HEK293 (cell line): ENCODE measurements around the gene DCC.

Experiments
- KLF9 ChIP-seq: fragments of 450-650 bp; formaldehyde crosslinking; IDR thresholded peaks from 2 replicates; pipeline ENCODE4 v1.5.1; 2016; ENCODE audit warnings: missing biosample characterization, missing genetic modification characterization, low read depth
- TCF7L2 ChIP-seq: IDR thresholded peaks from 2 replicates; pipeline ENCODE4 v1.6.1; 2011; ENCODE audit warnings: low read depth, mild to moderate bottlenecking, inconsistent platforms, low read length, moderate library complexity, borderline replicate concordance
- ZBTB20 ChIP-seq: fragments of 450-650 bp; formaldehyde crosslinking; IDR thresholded peaks from 2 replicates; pipeline ENCODE4 v1.5.1; 2016; ENCODE audit warnings: missing biosample characterization, missing genetic modification characterization
- ZNF398 ChIP-seq: fragments of 450-650 bp; formaldehyde crosslinking; IDR thresholded peaks from 2 replicates; pipeline ENCODE4 v1.5.1; 2017; ENCODE audit warnings: missing biosample characterization, missing genetic modification characterization
- ZNF660 ChIP-seq: fragments of 450-650 bp; IDR thresholded peaks from 2 replicates; pipeline ENCODE4 v1.5.1; 2018; ENCODE audit warnings: missing biosample characterization, mild to moderate bottlenecking, missing genetic modification characterization
- ZNF76 ChIP-seq: fragments of 450-650 bp; formaldehyde crosslinking; IDR thresholded peaks from 2 replicates; pipeline ENCODE4; 2016; ENCODE audit warnings: low read depth, missing biosample characterization, missing genetic modification characterization, borderline replicate concordance
- TF ChIP-seq, protein P1 (sequence below): fragments of 450-650 bp; formaldehyde crosslinking; IDR thresholded peaks from 2 replicates; pipeline ENCODE4 v1.5.1; 2016; ENCODE audit warnings: missing biosample characterization, missing genetic modification characterization

DNA sequence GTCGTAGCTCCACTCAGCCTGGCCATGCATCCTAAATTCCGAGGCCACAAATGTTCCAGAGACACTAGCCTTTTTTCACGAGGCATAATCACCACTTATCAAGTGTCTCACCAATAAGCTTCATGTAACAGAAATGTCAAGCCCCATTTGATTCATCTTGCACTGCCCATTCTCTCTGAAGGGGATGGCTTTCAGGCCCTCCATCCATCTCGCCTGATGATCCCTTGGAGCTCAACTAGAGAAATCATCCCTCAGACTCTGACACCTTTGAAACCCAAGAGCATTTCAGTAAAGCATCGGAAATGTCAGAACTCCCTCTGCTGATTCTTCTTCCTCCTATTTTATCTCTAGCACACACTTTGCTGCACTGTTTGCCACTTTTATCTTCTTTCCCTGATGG is 91.7 kb downstream of the DCC start:
- TF ChIP-seq ZNF398 (tag by site-specific recombination) (no peak), KLF9 (tag by site-specific recombination) (no peak), ZNF76 (tag by site-specific recombination) (no peak), ZBTB20 (tag by site-specific recombination) (no peak), ZNF660 (tag by site-specific recombination) (no peak), TCF7L2 (no peak)
- TF ChIP-seq, protein P1, sequence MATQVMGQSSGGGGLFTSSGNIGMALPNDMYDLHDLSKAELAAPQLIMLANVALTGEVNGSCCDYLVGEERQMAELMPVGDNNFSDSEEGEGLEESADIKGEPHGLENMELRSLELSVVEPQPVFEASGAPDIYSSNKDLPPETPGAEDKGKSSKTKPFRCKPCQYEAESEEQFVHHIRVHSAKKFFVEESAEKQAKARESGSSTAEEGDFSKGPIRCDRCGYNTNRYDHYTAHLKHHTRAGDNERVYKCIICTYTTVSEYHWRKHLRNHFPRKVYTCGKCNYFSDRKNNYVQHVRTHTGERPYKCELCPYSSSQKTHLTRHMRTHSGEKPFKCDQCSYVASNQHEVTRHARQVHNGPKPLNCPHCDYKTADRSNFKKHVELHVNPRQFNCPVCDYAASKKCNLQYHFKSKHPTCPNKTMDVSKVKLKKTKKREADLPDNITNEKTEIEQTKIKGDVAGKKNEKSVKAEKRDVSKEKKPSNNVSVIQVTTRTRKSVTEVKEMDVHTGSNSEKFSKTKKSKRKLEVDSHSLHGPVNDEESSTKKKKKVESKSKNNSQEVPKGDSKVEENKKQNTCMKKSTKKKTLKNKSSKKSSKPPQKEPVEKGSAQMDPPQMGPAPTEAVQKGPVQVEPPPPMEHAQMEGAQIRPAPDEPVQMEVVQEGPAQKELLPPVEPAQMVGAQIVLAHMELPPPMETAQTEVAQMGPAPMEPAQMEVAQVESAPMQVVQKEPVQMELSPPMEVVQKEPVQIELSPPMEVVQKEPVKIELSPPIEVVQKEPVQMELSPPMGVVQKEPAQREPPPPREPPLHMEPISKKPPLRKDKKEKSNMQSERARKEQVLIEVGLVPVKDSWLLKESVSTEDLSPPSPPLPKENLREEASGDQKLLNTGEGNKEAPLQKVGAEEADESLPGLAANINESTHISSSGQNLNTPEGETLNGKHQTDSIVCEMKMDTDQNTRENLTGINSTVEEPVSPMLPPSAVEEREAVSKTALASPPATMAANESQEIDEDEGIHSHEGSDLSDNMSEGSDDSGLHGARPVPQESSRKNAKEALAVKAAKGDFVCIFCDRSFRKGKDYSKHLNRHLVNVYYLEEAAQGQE (tag by site-specific recombination): no peak
